Putamen (tissue), 1 donor: Measurements from ENCODE around the gene SLC52A1.
"Not testable (repeated sequence)": the region's sequence is repeated elsewhere in the genome, so short reads cannot be mapped to it uniquely, and the experiment has no call there.

Experiments
- DNase-seq: peaks from one replicate; pipeline ENCODE4 v3.0.0-alpha.2; 2016; ENCODE audit warnings: low spot score

The SLC52A1 gene

DNA sequence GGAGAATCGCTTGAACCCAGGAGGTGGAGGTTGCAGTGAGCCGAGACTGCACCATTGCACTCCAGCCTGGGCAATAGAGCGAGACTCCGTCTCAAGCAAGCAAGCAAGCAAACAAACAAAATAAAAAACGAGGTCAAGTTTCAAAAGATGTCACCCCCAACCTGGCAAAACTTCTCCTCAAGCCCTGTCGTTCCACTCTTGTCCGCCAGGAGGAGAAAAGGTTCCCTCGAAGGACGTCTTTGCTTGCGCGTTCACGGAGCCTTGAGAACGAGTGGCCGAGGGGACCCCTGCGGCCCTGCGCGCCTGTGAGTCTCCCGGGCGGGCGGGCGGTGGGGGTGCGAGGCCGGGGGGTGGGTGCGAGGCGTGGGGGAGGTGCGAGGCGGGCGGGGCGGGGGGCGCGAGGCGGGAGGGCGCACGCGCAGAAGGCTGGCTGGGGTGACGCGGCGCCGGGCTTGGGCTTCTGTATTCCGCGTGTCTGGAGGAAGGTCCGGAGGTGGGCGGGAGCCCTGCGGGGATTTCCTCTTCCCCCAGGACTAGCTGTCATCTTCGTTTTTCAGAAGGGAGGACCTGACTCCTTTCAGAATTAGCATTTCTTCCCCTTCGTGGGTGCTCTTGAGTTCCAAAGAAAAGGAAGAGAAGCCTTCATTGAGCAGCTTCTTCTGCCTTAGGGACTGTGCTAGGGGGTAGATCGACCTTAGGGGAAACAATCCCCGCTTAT, 3.7 kb downstream of the SLC52A1 start:
- peak; percentile 55 for DNase-seq

DNA sequence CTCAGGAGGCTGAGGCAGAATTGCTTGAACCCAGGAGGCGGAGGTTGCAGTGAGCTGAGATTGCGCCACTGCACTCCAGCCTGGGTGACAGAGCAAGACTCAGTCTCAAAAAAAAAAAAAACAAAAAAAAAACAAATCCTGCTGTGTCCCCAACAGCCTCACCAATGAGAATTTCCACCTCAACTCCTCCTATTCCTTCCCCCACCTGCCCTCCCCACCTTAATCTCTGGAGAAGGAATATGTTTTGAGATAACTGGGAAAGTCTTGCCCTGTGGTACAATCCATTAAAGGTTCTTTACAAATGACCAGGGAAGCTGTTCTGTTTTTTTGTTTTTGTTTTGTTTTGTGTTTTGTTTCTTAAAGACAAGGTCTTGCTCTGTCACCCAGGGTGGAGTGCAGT, 5.1 kb downstream of the SLC52A1 start:
- DNase-seq = not testable (repeated sequence)

DNA sequence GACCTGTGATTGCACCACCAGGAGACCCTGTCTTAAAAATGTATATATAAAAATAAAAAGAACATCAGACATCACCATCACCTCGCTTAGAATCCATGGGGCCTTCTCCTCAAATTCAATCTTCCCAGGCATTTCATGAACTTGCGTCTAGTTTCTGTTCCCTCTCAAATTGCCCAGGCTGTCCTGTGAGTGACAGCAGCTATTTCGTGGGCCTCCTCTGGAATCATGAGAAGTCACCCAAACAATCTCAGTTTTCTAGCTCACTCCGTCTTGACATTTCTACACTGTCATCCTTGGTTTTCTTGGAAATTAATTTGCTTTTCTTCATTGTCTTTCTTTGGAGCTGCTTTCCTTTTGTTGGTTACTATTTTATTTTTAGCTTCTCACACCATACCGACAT, 7.3 kb downstream of the SLC52A1 start:
- no peak for DNase-seq

DNA sequence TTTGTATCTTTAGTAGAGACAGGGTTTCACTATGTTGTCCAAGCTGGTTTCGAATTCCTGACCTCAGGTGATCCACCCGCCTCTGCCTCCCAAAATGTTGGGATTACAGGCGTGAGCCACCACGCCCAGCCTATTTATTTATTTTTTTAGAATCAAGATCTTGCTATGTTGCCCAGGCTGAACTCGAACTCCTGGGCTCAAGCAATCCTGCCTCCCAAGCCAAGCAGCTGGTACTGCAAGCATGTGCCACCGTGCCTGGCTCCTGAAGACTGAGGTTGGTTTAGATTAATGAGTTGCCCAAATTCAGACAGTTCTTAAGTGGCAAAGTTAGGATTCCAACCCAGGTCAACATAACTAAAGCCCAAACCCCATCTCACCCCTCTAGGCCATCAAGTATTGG, 7.9 kb downstream of the SLC52A1 start:
- DNase-seq = no peak

DNA sequence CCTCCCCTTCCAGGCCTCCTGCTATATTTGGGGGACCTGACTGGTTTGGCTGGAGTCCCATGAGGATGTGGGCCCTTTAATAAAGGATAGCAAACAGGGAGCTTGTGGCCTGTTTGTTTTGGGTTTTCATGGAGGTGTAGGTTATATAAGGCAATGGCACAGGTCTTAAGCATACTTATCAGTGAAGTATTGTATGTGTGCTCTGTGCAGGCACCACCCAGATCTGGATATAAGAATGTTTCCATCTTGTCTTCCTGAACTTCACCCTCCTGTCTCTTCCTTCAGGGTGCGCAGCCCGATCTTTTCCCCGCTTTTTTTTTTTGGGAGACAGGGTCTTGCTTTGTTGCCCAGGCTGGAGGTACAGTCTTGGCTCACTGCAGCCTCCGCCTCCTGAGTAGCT, 10.6 kb downstream of the SLC52A1 start:
- no peak for DNase-seq

DNA sequence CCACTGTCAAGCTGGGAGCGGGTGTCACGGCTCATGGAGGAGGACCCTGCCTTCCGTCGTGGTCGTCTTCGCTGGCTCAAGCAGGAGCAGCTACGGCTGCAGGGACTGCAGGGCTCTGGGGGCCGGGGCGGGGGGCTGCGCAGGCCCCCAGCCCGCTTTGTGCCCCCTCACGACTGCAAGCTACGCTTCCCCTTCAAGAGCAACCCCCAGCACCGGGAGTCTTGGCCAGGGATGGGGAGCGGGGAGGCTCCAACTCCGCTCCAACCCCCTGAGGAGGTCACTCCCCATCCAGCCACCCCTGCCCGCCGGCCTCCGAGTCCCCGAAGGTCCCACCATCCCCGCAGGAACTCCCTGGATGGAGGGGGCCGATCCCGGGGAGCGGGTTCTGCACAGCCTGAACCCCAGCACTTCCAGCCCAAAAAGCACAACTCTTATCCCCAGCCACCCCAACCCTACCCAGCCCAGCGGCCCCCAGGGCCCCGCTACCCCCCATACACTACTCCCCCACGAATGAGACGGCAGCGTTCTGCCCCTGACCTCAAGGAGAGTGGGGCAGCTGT, 11.6 kb downstream of the SLC52A1 start:
- no peak for DNase-seq

DNA sequence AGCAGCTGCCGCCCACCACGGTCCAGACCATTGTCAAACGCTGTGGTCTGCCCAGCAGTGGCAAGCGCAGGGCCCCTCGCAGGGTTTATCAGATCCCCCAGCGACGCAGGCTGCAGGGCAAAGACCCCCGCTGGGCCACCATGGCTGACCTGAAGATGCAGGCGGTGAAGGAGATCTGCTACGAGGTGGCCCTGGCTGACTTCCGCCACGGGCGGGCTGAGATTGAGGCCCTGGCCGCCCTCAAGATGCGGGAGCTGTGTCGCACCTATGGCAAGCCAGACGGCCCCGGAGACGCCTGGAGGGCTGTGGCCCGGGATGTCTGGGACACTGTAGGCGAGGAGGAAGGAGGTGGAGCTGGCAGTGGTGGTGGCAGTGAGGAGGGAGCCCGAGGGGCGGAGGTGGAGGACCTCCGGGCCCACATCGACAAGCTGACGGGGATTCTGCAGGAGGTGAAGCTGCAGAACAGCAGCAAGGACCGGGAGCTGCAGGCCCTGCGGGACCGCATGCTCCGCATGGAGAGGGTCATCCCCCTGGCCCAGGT, 13.0 kb downstream of the SLC52A1 start:
- no peak for DNase-seq

DNA sequence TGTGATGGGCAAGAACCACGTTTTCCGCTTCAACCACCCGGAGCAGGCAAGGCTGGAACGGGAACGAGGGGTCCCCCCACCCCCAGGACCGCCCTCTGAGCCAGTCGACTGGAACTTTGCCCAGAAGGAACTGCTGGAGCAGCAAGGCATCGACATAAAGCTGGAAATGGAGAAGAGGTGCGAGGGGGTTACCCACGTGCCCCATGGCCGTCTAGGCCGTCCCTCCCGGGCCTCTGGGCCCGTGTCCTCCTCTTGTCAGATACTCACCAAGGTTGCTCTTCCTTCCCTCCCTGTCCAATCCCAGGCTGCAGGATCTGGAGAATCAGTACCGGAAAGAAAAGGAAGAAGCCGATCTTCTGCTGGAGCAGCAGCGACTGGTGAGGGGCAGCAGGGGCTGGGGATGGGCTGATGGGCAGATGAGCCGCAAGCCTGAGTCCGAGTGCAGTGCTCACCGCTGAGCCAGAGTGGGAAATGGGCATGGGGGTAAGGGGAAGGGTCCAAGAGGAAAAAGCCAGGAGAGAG, 14.7 kb downstream of the SLC52A1 start:
- no peak for DNase-seq

DNA sequence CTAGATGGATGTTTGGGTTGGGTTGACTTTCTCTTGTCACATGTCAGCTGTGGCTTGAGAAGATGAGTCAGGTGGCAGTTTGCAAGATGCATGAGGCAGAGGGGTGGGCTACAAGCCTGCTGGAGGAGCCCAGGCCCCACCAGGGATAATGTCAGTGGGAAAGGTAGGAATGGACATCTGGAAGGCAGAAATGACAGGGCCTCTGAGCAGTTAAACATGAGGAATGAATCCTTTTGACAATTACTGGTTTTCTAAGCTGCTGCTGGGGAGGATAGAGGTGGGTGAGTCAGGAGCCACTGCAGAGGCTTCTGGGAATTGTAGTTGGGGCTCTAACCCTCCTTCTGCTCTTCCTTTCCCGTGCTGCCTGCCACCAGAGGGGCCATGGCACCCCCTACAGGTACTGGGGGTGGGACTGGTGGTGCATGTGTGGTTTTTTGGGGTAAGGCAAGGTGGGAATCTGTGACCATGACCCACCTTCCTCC, 15.7 kb downstream of the SLC52A1 start:
- peak; percentile 21 for DNase-seq

DNA sequence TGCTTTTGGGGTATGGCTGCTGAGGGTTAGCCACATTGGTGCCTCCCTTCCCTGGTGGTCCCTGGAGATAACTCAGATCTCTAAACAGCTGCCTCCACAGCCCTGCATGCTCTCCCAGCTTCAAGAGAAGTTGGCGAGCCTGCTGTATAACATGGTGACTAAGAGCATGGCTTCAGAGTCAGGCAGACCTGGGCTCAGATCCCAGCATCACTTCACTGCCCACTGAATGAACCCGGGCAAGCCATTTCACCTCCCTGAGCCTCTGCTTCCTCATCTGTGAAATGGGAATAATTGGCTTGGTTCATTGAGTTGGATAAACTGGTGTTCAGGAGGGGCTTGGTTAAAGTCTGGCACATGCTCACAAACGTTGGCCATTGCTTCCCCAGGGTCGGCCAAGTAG, 20.9 kb downstream of the SLC52A1 start:
- DNase-seq = no peak

DNA sequence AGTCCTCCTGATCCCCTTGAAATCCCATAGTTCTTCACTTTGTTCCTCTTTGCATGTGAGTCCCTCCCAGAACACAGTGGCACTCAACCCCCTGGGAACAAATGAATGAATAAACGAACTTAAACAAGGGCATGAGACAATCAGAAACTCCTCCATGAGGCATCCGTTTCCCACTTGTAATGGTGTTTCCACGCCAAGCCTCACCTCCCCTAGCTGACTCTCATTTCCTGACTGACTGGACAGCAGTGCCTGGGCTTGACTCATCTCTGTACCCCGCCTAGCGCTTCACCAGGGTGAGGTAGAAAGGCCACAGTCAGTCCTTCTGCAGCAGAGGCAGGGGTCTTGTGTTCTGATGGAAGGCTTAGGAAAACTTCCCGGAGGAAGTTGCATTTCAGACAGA, 23.3 kb downstream of the SLC52A1 start:
- DNase-seq = no peak

DNA sequence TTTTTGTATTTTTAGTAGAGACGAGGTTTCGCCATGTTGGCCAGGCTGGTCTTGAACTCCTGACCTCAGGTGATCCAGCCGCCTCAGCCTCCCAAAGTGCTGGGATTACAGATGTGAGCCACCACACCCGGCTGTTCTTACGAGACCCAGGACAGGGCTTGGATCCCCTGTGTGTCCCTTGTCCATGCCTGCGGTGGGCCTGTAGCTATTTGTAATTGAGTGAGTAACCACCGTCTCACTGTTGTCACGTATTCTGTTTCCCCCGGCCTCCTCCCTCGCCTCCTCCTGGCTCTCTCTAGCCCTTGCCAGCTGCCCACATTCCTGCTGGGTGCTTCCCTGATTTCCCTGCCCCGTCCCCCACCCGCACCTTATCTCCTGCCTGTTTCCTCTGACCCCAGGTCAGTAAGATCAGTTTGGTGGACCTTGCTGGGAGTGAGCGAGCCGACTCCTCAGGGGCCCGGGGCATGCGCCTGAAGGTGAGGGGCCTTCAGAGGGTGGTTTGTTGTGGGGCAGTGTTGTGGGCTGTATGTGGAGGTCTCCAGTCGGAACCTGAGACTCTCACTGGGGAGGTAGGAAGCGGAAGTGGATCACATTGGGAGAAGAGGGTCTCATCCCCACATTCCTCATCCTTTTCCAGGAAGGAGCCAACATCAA, 31.9 kb downstream of the SLC52A1 start:
- DNase-seq = no peak

DNA sequence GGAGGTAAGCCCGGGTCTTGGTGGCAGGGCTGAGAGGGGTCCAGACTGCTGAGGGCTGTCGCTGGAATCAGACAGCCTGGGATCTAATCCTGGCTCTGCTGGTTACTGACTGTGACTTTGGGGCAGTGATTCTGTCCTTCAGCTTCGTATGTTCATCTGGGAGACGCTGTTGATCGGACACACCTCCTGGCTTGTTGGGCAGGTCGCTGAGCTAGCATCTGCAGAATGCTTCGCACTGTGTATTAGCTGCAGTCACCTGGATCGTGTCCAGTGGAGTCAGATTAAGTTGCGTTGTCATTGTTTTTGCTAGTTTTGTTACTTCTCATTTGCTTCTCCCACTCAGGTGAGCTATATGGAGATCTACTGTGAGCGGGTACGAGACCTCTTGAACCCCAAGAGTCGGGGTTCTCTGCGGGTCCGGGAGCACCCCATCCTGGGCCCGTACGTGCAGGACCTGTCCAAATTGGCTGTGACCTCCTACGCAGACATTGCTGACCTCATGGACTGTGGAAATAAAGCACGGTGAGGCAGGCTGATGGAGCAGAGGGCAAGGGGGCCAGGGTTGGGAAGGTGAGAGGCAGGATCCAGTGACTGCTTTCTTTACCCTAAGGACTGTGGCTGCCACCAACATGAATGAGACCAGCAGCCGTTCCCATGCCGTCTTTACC, 33.0 kb downstream of the SLC52A1 start:
- no peak for DNase-seq

DNA sequence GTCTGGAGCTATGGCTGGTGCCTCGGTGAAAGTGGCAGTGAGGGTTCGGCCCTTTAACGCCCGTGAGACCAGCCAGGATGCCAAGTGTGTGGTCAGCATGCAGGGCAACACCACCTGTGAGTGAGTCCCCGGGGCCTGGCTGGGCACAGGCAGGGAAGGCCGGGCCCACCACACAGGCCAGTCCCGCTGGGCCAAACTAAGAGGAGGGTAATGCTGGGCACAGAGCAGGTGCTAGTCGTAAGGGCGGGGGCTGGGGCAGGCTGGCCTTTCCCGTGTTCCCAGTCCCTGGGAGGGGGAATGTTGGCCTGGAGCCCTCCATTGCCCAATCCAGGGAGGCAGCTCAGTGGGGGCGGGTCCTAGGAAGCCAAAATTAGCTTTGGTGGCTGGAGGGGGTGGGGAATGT, 35.0 kb downstream of the SLC52A1 start:
- DNase-seq = no peak

DNA sequence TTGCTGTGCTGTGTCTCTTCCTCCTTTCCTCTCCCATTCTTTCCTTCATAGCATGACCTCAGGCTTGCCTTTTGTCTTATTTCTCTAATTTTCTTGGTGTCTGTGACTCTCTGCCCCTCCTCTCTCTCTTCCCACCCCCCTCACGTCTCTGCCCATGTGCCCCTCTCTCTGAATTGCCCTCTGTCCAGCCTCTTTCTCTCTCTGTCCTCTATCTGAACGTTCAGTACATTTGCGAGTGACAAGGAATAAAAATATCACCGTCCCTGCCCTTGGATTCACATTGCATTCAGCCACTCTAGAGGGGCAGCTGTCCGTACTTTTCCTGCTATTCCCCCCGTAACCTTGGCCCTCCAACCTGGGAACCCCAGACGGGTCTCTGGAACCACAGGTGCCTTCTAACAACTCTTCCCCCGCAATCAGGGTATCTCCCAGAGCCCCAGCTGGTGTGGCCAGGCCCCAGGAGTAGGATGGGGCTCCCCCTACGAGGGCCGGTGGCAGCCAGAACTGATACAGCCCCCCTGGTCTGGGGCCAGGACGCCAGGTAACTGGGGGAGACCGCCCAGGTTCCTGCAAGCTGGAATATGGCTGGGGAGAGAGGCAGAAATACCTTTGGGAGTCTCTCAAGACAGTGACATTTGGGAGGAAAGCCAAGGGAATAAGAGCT, 35.7 kb downstream of the SLC52A1 start:
- DNase-seq = no peak

DNA sequence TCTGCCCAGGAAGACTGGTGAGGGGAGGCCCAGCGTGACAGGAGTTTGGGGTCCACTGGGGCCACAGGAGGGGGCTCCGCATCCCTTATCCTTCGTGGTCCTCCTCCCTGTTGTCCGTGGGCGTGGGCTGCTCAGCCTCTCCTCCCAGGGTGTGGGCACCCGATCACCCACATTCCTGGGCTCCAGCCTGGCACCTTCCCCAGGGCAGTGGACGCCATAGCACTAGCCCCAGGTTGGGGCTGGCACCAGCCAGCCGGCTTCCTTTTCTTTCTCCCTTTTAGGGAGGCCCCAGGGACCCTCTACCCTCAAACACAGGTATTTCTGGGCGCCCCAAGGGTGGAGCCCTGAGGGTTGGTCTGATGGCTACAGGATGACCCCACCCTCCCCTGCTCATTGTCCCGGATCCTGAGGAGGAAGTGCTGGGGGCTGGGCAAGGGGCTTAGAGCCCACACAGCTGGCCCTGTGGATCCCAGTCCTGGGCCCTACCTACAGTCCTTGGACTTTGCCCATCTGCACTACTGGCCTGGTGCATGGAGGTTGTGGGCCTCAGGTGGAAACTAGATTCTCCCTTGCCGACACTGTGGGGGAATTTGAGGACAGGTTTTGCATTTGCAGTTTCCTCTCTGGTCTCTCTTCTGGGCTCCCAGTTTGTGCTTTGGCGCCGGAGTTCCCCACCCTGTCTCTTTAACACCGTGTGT, 36.3 kb downstream of the SLC52A1 start:
- no peak for DNase-seq

DNA sequence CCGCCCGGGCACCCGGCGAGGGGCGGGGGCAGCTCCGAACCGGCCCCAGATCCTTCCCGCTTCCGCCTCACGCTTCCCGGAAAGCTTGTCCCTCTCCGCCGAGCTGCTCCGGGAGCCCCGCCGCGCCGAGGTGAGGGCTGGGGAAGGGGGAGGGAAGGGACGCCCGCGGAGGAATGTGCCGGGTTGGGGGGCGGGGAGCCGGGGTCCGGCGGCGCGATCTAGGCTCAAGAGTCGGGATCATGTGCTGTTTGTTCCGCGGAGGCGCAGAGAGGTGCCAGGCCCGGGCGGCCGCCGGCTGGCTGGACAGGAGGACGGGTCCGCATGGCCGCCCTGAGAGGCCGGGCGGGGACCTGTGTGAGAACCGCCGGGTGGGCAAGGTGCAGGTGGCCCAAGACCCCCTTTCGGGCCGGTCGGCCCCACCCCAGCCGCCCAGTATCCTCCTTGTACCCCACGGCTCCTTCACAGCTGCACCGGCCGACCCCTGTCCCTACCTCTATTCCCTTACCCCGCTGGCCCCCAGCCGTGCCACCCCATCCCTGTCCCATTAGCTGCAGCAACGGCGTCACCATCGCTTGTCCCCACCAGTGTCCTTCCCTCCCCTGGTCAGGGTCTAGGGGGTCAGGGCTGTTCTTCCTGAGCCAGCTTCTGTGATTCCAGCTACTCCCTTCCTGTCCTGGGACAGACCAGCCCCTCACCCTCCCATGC, 37.0 kb downstream of the SLC52A1 start:
- no peak for DNase-seq

DNA sequence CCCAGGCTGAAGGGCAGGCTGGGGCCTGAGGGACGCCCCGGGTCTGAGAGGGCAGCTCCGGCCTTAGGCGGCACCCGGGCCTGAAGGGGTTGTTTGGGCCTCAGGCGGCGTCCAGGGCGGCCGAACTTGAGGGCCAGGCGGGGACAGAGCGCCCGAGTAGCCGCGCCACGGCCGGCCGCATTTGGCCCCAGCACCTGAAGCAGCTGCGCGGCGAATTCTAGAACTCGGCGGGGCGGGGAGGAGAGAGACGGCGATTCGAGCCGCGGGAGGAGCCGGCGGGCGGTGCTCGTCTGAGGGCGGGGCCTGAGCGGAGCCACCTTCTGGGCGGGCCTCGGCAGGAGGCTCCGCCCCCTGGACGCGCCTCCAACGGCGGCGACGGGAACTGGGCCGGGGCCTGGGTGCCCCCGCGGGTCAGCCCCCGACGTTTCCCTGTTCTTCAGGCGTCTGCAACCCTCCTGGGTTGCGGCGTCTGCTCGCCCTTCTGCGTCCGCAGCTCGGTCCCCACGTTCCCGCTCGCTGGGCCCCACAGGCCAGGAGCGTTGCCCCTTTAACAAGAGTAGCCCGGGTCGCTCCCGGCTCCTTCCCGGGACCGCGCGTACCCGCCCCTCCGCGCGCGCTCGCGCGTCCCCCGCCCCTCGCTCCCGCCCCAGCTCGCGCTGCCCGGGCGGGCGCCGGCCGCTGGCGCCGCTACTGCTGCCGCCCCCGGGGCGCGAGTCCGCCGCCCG, 37.8 kb downstream of the SLC52A1 start, which contains the start of the genes INCA1 and KIF1C:
Gene INCA1 (minus strand): TSS at position 221 of the 725 bp plus-strand sequence. CDS start 3,085 bp downstream, outside the sequence.
Gene KIF1C (plus strand): TSS at position 649 of the 725 bp plus-strand sequence. CDS start 2,297 bp downstream, outside the sequence.
- peak; percentile 93 for DNase-seq

DNA sequence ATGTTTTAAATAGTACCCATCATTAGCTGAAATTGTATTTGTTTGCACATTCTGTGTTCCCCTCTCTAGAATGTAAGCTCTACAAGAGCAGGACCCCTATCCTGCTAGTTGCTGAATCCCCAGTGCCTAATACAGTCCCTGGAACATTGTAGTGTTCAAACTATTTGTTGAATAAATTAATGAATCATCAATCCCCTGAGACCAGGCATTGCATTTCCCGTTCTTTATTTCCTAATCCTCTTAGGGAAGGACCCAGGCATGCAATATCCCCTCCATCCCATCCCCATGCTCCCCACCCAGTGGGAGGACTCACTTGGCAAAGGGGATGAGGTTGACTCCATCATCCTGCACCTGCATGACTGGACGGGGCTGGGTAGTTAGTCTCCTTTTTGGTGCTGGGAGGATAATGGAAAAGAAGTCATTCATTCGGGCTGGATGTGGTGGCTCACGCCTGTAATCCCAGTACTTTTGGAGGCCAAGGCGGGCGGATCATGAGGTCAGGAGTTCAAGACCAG, 41.1 kb downstream of the SLC52A1 start:
- no peak for DNase-seq
